Spleen (tissue), 7 donors: ENCODE measurements around the gene MYO5B.

Source experiments
- POLR2AphosphoS5 ChIP-seq, 3 donors: sonication (generic); formaldehyde crosslinking; IDR thresholded peaks; one replicate each; pipeline ENCODE4 v1.5.1; 2017; ENCODE audit warnings: antibody characterized with exemption in 3 of 3
- TF ChIP-seq, protein P1 (sequence below), 11 experiments: fragments of 200-600 bp in 7 of 11; fragments of 450-650 bp in 4 of 11; sonication (generic) in 4 of 11; IDR thresholded peaks in 8 of 11; conservative IDR thresholded peaks in 3 of 11; 1 replicate in 7 of 11; 2 replicates in 4 of 11; pipeline versions ENCODE4 v1.4.0 to v1.8.0; 2016 to 2021; ENCODE audit warnings: antibody characterized with exemption in 11 of 11, inconsistent platforms in 4 of 11, mild to moderate bottlenecking in 1 of 11
- donor health status: DM: no; HTN: no; CAD: no; lungs with moderate emphysema.
- donor health status: DM: no; HTN: no; CAD: no.
- donor health status: DM: no; HTN: no; CAD: no.

DNA sequence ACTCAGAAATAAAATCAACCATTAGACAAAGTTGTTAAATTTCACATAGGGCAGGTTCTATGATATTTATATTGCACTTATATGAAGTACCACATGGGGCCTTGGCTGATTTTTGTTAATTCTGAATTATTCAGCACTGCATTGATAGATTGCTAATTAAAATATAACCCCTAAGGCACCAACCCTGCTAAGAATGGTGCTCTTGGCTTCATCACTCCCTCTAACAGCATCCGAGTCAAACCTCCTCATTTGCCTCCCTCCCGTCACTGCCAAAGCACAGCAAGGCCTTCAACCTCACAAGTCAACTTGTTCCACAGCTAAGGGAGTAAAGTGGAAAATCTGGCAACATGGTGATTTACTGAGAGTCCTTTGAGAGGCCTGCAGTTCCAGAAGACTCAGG, 27.0 kb downstream of the MYO5B start:
- no peak for TF ChIP-seq POLR2AphosphoS5 (IDR thresholded peaks at IDR 0.05)
- TF ChIP-seq, protein P1, sequence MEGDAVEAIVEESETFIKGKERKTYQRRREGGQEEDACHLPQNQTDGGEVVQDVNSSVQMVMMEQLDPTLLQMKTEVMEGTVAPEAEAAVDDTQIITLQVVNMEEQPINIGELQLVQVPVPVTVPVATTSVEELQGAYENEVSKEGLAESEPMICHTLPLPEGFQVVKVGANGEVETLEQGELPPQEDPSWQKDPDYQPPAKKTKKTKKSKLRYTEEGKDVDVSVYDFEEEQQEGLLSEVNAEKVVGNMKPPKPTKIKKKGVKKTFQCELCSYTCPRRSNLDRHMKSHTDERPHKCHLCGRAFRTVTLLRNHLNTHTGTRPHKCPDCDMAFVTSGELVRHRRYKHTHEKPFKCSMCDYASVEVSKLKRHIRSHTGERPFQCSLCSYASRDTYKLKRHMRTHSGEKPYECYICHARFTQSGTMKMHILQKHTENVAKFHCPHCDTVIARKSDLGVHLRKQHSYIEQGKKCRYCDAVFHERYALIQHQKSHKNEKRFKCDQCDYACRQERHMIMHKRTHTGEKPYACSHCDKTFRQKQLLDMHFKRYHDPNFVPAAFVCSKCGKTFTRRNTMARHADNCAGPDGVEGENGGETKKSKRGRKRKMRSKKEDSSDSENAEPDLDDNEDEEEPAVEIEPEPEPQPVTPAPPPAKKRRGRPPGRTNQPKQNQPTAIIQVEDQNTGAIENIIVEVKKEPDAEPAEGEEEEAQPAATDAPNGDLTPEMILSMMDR (IDR thresholded peaks at IDR 0.05 in 8 of 11, conservative IDR thresholded peaks at IDR 0.05 in 3 of 11), result no peak
